HCT116 (cell line): ENCODE data around the gene CDH16. TPM values are rescaled to one million over a fixed set of nuclear protein-coding genes. Genes with fewer than 3 reads are reported as not detected.
"Not testable (repeated sequence)": the region's sequence is repeated elsewhere in the genome, so short reads cannot be mapped to it uniquely, and the experiment has no call there.

ENCODE experiments used
- ATAC-seq: fragments of 200-7000 bp; cut with Tn5 transposase; 2 replicates; pipeline ENCODE4 v1.9.1; 2020; ENCODE audit warnings: mild to moderate bottlenecking, moderate library complexity
- BruUV-seq: library from RNA; stranded (reverse); fragments of 400-500 nt; replicated peaks from 2 replicates; lab custom pipeline; 2021; lab: Mats Ljungman, UMichigan
- CTCF ChIA-PET: fragments of 300-600 bp; sonication (Branson Sonifier 250); formaldehyde crosslinking; loops from one replicate; lab custom pipeline; 2021; ENCODE audit warnings: antibody characterized with exemption; lab: Charles Lee
- POLR2A ChIA-PET: fragments of 300-600, 350-600 bp; sonication (Branson Sonifier 250); formaldehyde crosslinking; loops from one replicate; lab custom pipeline; 2021; ENCODE audit warnings: antibody characterized with exemption; lab: Charles Lee
- RAD21 ChIA-PET, 2 experiments: fragments of 300-600 bp; sonication (Branson Sonifier 250); formaldehyde crosslinking; loops; one replicate each; lab custom pipeline; 2023; ENCODE audit warnings: low total read pairs in 2 of 2; ENCODE audit not compliant: uncharacterized antibody in 2 of 2, unreplicated experiment in 2 of 2, low non-redundant PET in 1 of 2; lab: Charles Lee
- DNase-seq: peaks from one replicate; pipeline ENCODE4 v3.0.0-alpha.2; 2010; ENCODE audit warnings: low read depth, low spot score
- H2AFZ ChIP-seq: fragments of 200-600 bp; shearing (Covaris generic), sonication (generic); 2 replicates; pipeline ENCODE4 v1.6.1; 2017; ENCODE audit warnings: low read depth, mixed run types, mixed read lengths, antibody characterized with exemption, low read length; ENCODE audit not compliant: poor library complexity, severe bottlenecking
- H3K27ac ChIP-seq: 2 replicates; pipeline ENCODE4 v1.5.1; 2012; ENCODE audit warnings: low read depth, low read length
- H3K27me3 ChIP-seq: fragments of 200-600 bp; sonication (generic); 2 replicates; pipeline ENCODE4 v1.6.1; 2016; ENCODE audit warnings: mixed run types, low read length, mixed read lengths; ENCODE audit not compliant: insufficient read depth
- H3K36me3 ChIP-seq, 2 experiments: fragments of 200-500 bp in 1 of 2; fragments of 200-600 bp in 1 of 2; sonication (Bioruptor generic) in 1 of 2; sonication (generic) in 1 of 2; 2 replicates each; pipeline versions ENCODE4 v1.5.1 to v1.6.1; 2014 to 2016; ENCODE audit warnings: low read length in 2 of 2, inconsistent platforms in 1 of 2, mixed read lengths in 1 of 2, mixed run types in 1 of 2; ENCODE audit not compliant: insufficient read depth in 2 of 2, control insufficient read depth in 1 of 2
- H3K4me1 ChIP-seq, 2 experiments: fragments of 200-600 bp in 1 of 2; sonication (generic) in 1 of 2; 2 replicates each; pipeline versions ENCODE4 v1.5.1 to v1.6.1; 2012 to 2017; ENCODE audit warnings: low read length in 2 of 2, inconsistent platforms in 1 of 2, mild to moderate bottlenecking in 1 of 2, mixed read lengths in 1 of 2, mixed run types in 1 of 2, moderate library complexity in 1 of 2; ENCODE audit not compliant: insufficient read depth in 2 of 2, control insufficient read depth in 1 of 2
- H3K4me2 ChIP-seq: fragments of 200-600 bp; sonication (generic); 2 replicates; pipeline ENCODE4 v1.6.1; 2017; ENCODE audit warnings: mixed run types, low read length, mixed read lengths
- H3K4me3 ChIP-seq, 2 experiments: fragments of 200-600 bp in 1 of 2; sonication (generic) in 1 of 2; replicated peaks in 1 of 2; 2 replicates each; pipeline ENCODE4 v1.5.1; 2011 to 2016; ENCODE audit warnings: low read length in 2 of 2, control low read depth in 1 of 2, low read depth in 1 of 2, mild to moderate bottlenecking in 1 of 2, mixed read lengths in 1 of 2, mixed run types in 1 of 2
- H3K79me2 ChIP-seq: fragments of 200-600 bp; sonication (generic); 2 replicates; pipeline ENCODE4 v1.6.1; 2017; ENCODE audit warnings: mild to moderate bottlenecking, mixed run types, low read length, moderate library complexity, mixed read lengths; ENCODE audit not compliant: insufficient read depth
- H3K9ac ChIP-seq: fragments of 200-600 bp; sonication (generic); 2 replicates; pipeline ENCODE4 v1.6.1; 2016; ENCODE audit warnings: low read length, mixed read lengths
- H3K9me2 ChIP-seq: fragments of 200-600 bp; sonication (generic), shearing (Covaris generic); 2 replicates; pipeline ENCODE4 v1.6.1; 2017; ENCODE audit warnings: mixed run types, mild to moderate bottlenecking, moderate library complexity; ENCODE audit not compliant: insufficient read depth
- H3K9me3 ChIP-seq, 2 experiments: fragments of 200-500 bp in 1 of 2; fragments of 200-600 bp in 1 of 2; sonication (Bioruptor generic) in 1 of 2; sonication (generic) in 1 of 2; 2 replicates each; pipeline ENCODE4 v1.6.1; 2014 to 2017; ENCODE audit warnings: low read length in 2 of 2, mixed read lengths in 2 of 2, inconsistent platforms in 1 of 2, low read depth in 1 of 2, mild to moderate bottlenecking in 1 of 2, mixed run types in 1 of 2, moderate library complexity in 1 of 2; ENCODE audit not compliant: control insufficient read depth in 1 of 2, insufficient read depth in 1 of 2
- H4K20me1 ChIP-seq: fragments of 200-600 bp; sonication (generic), shearing (Covaris generic); 2 replicates; pipeline ENCODE4 v1.6.1; 2017; ENCODE audit warnings: mixed run types, mild to moderate bottlenecking, moderate library complexity; ENCODE audit not compliant: insufficient read depth
- CBX3 ChIP-seq: IDR thresholded peaks from 2 replicates; pipeline ENCODE4 v1.6.1; 2012; ENCODE audit warnings: low read depth
- POLR2AphosphoS5 ChIP-seq: IDR thresholded peaks from 2 replicates; pipeline ENCODE4 v1.6.1; 2011; ENCODE audit warnings: mild to moderate bottlenecking, low read depth, low read length, moderate library complexity
- RAD21 ChIP-seq: IDR thresholded peaks from 2 replicates; pipeline ENCODE4 v1.6.1; 2012; ENCODE audit warnings: low read depth, mild to moderate bottlenecking
- SIN3A ChIP-seq: IDR thresholded peaks from 2 replicates; pipeline ENCODE4 v1.6.1; 2012; ENCODE audit warnings: low read depth
- SP1 ChIP-seq: IDR thresholded peaks from 2 replicates; pipeline ENCODE4 v1.6.1; 2012; ENCODE audit warnings: low read depth
- SRF ChIP-seq: IDR thresholded peaks from 2 replicates; pipeline ENCODE4 v1.6.1; 2012; ENCODE audit warnings: low read depth
- intact Hi-C: fragments of 100-400 bp; cut with micrococcal nuclease; formaldehyde crosslinking; loops from 2 replicates; pipeline ENCODE4 v1.10.0; 2022
- total RNA-seq: library from RNA; stranded (reverse); gene quantifications from one replicate; pipeline ENCODE4 v1.2.1, GENCODE V29; 2021; ENCODE audit not compliant: unreplicated experiment

Gene CDH16
- total RNA-seq, 1 experiment from 2014 or later = not detected

GRCh38 chr16:66871363-66871762, 47.3 kb downstream of the CDH16 start:
- intact Hi-C loops = loop anchor here (5.0 kb wide), 1 partner anchor 309 kb away; no protein-coding TSS in a partner anchor
- POLR2A ChIA-PET, ATAC-seq, H3K27me3 ChIP-seq, H3K9me2 ChIP-seq, H3K9me3 ChIP-seq, DNase-seq, H3K27ac ChIP-seq, H3K79me2 ChIP-seq, RAD21 ChIA-PET, H3K4me2 ChIP-seq, H2AFZ ChIP-seq, H3K9ac ChIP-seq, BruUV-seq, H3K4me3 ChIP-seq, H4K20me1 ChIP-seq, H3K36me3 ChIP-seq: not testable (repeated sequence)
- CTCF ChIA-PET = interaction anchor here (1.4 to 5.2 kb wide), 3 partner anchors 41 to 465 kb away, joined by 4 to 32 read pairs (median 4); partner anchors contain the start of gene NAE1
- H3K4me1 ChIP-seq = peaks cover 12 to 27% of the 10 kb centered on the region in 2 experiments

DNA sequence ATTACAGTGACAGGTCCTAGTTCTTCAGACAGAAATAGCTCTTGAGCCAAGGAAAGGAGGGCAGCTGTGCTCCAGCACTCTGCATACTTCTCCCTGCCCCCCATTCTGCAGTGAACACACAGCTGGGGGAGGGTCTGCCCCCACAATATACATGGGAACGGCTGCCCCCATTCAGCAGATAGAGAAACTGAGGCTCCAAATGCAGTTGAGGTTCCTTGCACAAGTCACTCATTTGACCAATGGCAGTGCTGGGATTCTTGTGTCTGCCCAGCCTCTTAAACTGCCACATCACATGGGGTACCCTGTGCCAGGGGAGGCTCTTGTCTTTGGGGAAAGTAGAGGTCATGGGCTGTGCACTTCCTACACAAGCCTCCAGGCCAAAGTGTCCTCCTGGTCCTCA, 49.3 kb downstream of the CDH16 start:
- H3K27me3 ChIP-seq = no peaks in the 10 kb centered on the region
- H3K79me2 ChIP-seq = no peaks in the 10 kb centered on the region
- H3K27ac ChIP-seq = no peak overlapping the region
- POLR2A ChIA-PET = interaction anchor here (0.9 kb wide), 1 partner anchor 39 kb away, joined by 4 read pairs; no protein-coding TSS in a partner anchor
- intact Hi-C loops = loop anchor here (5.0 kb wide), 1 partner anchor 127 kb away; no protein-coding TSS in a partner anchor
- TF ChIP-seq SIN3A = no peak
- no peak for TF ChIP-seq SP1
- no peak for TF ChIP-seq RAD21
- no peak for TF ChIP-seq CBX3
- TF ChIP-seq SRF = no peak
- TF ChIP-seq POLR2AphosphoS5 = no peak
- TF ChIP-seq, all 23 proteins: peak for 0
- H2AFZ ChIP-seq = no peak overlapping the region
- H3K9me2 ChIP-seq = no peaks in the 10 kb centered on the region
- ChIA-PET RAD21 (no interaction called here), CTCF (interaction anchor here (1.0 to 5.2 kb wide), 5 partner anchors 11 to 463 kb away, joined by 3 to 32 read pairs (median 12); partner anchors contain the start of genes NAE1 and PDP2)
- ATAC-seq (no peak), DNase-seq (no peak)
- no peak overlapping the region for H3K4me2 ChIP-seq
- no peaks in the 10 kb centered on the region for H3K36me3 ChIP-seq
- H4K20me1 ChIP-seq = no peaks in the 10 kb centered on the region
- H3K9ac ChIP-seq = no peak overlapping the region
- H3K4me3 ChIP-seq = no peak overlapping the region
- H3K4me1 ChIP-seq = peaks cover 11 to 21% of the 10 kb centered on the region in 2 experiments
- BruUV-seq = no TSS peak
- no peaks in the 10 kb centered on the region for H3K9me3 ChIP-seq
